NCI-H510A (cell line): Measurements from ENCODE around the gene ATP6V1C2.
A peak's percentile ranks its signal among the peaks of the same experiment; 100 is the strongest.
"Not testable (repeated sequence)": the region's sequence is repeated elsewhere in the genome, so short reads cannot be mapped to it uniquely, and the experiment has no call there.

ENCODE experiments used
- DNase-seq: peaks from one replicate; lab custom pipeline; 2025; lab: John Stamatoyannopoulos, UW

Gene ATP6V1C2

DNA sequence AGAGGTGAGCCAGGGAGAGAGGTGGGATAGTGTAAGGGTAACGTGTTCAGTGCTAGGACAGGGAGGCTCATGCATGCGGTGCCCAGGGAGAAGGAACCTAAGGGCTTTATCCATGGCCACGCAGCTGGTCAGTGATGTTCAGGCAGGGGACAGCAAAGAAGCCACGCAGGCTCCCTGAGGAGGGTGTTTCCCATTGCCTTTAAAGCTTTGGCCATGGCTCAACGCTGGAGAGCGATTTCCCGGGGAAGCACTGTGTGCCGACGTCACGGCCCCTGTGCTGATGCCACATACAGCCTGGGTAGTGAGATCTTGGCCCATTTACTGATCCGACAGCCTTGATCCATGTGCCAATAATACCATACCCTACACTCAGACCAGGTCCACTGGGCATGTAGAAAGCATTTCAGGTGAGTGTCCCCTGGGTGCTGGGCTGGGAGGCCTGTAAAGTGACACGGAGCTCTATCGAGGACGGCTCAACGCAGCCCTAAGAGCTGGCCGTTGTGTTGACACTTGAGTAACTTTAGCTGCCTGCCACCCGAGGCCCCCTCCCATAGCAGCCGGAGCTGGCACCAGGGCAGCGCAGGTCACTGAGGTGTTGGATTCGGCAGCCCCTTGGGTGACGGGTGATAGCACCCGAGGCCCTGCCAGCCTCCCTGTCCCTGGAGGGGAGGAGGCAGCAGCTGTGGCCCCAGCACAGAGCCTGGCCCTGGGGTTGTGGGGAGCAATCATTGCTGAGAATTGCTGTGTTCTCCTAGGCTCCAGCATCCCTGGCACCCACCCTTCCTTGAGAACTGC is 49.7 kb downstream of the ATP6V1C2 start:
- peak; percentile 16 for DNase-seq

- no peak for DNase-seq
Measured at GRCh38 chr2:10771786-10772185, 50.4 kb downstream of the ATP6V1C2 start.

DNA sequence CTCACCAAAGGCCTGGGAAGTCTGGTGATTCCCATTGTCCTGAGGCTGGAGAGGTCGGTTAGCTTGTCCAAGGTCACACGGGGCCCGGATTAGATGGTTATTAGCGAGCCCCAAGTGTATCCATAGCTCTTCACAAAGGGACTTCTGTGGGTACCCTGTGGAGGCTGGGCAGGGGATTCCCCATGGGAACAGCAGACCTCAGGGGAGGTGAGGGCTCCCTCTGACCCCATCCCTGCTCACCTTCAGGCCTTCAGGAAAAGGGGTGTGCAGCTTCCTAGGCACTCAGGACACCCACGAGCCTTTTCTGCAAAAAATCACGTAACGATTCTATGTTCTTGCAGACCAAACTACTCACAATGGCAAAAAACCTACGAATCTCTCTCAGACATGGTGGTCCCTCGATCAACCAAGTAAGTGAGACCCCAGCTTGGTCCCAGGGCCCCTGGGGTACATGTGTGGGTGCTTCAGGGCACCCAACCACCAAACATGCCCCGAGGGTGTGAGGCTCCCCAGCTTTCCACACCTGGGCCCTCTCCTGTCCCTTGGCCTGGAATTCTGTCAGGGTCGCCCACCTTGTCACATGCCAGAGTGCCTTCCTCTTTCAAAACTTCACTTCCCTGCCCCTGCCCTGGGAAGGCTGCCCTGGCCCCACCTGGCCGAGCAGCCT is 50.9 kb downstream of the ATP6V1C2 start:
- no peak for DNase-seq

GRCh38 chr2:10772868-10773215 is 51.4 kb downstream of the ATP6V1C2 start:
- no peak for DNase-seq

DNA sequence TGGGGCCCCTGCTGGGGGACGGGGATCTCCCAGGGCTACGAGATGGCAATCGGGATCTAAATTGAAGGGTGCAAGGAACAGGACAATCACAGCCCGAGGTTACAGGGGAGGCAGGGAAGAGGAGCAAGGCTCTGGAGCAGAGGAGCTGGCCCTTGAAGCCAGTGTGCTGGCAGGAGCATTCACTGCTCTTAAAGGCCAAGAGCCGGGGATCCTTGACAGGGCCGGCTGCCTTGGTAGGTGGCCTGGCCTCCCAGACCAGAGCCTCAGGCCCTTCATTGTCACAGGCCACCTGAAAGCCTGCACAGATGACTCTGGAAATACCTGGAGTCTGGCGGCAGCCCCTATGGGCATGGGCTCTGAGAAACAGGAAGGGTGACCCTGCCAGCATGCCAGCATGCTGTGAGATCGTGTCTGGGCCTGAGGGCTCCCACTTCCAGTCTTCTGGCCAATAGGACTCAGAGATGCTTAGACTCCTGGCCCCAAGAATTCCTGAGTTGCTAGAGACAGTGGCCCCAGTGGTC is 52.5 kb downstream of the ATP6V1C2 start:
- no peak for DNase-seq

- no peak for DNase-seq
Measured at GRCh38 chr2:10774394-10774793, 53.0 kb downstream of the ATP6V1C2 start.

DNA sequence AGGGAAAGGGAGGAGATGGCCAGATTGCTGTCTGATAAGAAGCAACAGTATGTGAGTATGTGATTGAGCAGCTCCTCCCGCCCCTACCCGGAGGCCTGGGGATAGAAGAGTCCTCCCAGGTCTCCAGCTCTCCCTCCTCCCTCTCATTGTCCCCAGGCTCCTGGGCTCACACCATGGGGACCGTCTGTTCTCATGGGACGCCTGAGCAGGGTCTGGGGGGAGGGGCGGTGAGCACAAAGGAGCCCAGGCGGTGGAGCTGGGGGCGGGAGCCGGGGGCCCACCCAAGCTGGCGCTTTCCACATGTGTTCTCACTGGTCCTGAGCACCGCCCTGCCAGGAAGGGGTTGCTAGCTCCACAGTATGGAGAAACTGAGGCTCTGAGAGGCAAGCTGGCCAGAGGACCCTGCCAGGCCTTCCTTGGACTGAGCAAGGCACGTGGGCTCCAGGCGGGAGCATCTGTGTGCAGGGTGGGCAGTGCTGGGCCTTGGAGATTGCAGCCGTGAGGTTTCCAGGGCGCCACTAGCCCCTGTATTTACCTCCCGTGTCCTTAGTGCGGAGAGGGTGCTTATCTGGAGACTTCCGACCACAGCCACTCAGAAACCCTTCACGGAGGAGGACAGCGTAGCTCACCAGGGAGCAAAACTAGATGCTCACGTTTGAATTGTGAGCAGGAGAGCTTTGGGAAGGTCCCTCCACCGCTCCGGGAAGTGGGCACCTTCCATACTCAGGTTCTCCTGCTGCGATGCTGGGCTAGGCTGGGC is 53.8 kb downstream of the ATP6V1C2 start:
- no peak for DNase-seq

DNA sequence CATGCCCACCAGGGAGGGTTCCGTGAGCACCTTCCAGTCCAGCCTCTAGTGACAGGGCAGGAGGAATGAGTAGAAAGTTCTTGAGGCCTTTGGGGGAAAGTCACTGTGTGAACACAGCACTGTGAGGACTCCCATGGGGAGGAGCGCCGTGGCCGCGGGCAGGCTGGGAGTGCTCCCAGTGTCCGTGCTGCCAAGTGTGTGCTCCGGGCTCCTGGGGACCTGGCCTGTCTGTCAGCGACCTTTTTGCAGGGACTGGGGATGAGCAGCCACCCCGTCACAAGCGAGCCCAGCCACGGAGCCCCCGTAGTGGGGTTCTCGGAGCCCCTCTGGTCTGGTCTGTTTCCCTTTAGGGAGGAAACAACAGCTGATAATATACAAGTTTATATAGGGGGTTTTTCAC is 54.4 kb downstream of the ATP6V1C2 start:
- no peak for DNase-seq

- no peak for DNase-seq
Measured at GRCh38 chr2:10776231-10776977, 55.0 kb downstream of the ATP6V1C2 start.

DNA sequence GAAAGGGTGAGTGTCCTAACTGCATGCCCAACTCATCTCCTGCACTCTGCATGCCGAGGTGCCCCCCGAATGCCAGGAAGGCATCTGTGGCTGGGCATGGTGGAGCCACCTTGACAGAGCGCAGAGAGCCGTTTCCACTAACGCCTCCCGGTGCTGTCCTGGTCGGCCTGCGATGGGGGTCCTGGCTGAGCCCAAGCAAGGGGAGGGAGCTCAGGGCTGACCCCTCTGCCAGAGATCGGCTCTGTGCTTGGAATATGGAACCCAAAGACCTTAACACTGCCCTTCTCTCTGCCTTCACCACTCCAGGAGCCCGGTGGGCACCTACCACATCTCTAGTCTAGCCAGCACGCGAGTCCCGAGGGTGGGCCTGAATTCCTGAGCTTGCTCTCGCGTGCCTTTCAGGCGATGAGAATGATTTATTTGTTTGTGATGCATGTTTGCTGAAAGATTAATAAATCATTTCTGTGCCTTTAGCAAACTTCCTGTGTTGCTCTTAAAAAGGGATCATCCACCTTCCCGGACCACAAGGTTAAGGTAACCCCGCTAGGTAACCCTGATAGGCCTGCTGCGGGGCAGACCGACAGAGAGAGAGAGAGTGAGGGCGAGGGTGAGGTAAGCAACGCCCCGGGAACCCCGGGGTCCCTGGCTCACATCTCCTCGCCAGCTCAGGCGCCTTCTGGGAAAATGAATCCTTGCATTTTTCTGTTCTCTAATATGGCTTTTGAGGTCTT is 55.8 kb downstream of the ATP6V1C2 start:
- no peak for DNase-seq

- DNase-seq, result no peak
Measured at GRCh38 chr2:10777842-10778723, 56.7 kb downstream of the ATP6V1C2 start.

GRCh38 chr2:10778724-10779115 is 57.3 kb downstream of the ATP6V1C2 start:
- no peak for DNase-seq

- DNase-seq, result no peak
Measured at GRCh38 chr2:10779776-10780490, 58.5 kb downstream of the ATP6V1C2 start.

DNA sequence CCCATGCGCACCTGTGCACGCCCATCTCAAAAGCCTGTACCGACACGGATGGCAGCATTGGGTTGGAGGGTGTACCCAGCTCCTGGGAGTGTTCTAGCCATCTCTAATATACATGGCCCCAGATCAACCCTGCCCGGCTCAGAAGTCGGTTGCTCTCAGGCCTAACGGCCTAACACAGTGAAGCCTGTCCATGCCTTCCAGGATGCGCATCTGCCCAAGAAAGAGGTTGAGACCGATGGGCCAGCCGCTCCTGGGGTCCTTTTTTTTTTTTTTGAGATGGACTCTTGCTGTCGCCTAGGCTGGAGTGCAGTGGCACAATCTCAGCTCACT is 59.0 kb downstream of the ATP6V1C2 start:
- DNase-seq, result no peak

GRCh38 chr2:10780821-10781220 is 59.4 kb downstream of the ATP6V1C2 start:
- not testable (repeated sequence) for DNase-seq

- no peak for DNase-seq
Measured at GRCh38 chr2:10781746-10782145, 60.3 kb downstream of the ATP6V1C2 start.

GRCh38 chr2:10783421-10783820 is 62.0 kb downstream of the ATP6V1C2 start:
- DNase-seq, result no peak

- DNase-seq, result no peak
Measured at GRCh38 chr2:10784719-10785118, 63.3 kb downstream of the ATP6V1C2 start.

DNA sequence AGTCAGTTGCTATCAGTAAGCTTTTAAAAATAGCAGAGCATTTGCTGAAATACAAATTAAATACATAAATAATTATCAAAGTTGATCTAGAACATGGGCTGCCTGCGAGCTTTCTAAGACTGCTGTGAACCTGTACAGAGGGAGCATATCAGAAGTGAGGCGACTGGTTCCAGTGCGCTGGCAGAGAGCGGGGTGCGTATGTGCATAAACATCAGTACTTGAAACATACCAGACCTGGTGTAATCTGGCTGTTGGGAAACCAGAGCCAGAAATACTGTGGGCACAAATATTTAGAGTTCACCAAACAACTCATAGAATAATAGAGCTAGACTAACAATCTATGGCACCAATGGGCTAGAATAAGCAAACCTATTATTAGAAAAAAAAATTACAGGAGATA is 63.8 kb downstream of the ATP6V1C2 start:
- no peak for DNase-seq
